Measurements from ENCODE around the gene CDKN2AIP.

DNA sequence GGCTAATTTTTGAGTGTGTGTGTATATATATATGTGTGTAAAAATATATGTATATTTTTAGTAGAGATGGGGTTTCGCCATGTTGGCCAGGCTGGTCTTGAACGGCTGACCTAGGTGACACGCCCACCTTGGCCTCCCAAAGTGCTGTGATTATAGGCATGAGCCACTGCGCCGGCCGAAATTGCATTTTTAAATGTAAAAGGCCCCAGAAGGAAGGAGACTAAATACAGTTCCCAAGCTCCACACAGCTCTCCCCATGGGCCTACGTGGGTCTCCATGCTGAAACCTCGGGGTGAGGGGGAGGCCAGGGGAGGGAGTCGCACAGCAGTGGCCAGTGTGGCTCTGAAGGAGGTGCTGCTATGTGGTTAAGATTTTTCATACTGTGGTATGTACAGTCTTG, 12.8 kb upstream of the CDKN2AIP start:
- TF ChIP-seq CTCF (IDR thresholded peaks at IDR 0.05) = no peak
- no peak for TF ChIP-seq EZH2phosphoT487 (IDR thresholded peaks at IDR 0.05)
- TF ChIP-seq EZH2 (IDR thresholded peaks at IDR 0.05) = no peak
